RCC 7860 (cell line): ENCODE measurements around the gene TSPAN18.

ENCODE experiments used
- DNase-seq: peaks from one replicate; pipeline ENCODE4 v3.0.0-alpha.2; 2015; ENCODE audit warnings: low spot score
- FAIRE-seq: peaks from 2 replicates; lab custom pipeline; 2012; peaks lifted over from hg19 to GRCh38; lab: Jason Lieb, UNC

The TSPAN18 gene, protein sequence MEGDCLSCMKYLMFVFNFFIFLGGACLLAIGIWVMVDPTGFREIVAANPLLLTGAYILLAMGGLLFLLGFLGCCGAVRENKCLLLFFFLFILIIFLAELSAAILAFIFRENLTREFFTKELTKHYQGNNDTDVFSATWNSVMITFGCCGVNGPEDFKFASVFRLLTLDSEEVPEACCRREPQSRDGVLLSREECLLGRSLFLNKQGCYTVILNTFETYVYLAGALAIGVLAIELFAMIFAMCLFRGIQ

DNA sequence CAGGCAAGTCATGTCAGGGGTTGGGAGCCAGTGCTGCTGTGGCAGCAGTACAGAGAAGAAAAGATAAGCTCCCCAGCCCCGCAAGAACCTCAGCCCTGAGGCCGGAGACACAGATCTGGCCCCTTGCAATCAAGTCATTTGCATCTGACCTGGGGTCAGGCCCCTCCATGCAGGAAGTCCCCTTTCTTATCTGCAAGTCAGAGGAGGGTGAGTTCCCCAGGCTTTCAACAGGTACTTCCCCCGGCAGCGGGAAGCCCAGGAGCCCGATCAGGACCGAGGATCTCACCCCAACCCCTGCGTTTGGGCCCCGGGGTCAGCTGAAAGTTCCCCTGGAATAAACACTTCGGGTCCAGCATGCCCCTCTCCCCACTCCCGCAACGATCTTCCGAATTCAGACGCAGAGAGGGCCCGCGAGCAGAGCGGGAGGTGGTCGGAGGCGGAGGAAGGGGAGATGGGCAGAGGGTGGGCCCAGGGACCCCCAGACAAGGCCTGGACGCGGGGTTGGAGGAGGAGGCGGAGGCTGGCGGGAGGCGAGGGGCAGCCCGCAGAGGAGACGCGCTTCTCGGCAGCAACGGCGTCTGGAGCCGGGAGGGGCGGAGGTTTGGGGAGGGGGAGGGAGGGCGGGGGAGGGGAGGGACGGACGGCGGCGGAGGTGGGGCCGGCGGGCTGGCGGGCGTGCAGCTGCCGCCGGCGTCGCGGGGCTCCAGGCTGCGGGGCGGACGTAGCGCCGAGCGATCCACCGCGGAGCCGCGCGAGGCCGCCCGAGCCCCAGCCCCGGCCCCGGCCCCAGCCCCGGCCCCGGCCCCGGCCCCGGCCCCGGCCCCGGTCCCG is at the start of gene TSPAN18:
TSPAN18 (plus strand) TSS at position 680 of the 831 bp plus-strand sequence. CDS start 179,455 bp downstream, outside the sequence.
- DNase-seq = no peak
- FAIRE-seq = no peak

DNA sequence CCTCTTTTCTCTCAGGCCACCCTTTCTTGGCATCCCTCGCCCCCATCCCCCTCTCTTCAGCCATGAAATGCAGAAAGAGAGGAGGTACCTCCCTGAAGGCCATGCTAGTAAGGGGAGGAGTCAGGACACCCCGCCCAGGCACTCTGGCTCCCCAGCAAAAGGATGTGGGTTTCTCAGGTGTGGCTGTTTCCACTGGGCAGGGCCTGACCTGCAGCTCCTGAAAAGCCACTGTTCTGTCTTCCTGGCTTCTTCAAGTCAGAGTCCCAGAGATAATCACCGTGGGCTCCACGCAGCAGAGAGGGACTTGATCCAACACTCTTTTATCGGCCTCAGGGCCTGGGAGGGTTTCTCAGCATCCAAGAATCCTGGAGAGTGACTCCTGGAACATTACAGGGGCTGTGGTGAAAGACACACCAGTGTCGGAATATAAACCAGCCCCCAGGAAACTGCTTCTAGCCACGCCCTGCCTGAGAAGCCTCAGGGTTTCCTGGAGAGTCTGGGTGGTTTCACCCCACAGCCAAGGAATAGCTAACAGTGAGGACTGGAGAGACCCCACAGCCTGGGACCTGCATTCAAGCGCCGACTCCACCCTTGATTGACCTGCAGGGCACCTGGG is 45.7 kb upstream of the TSPAN18 start:
- FAIRE-seq = no peak
- no peak for DNase-seq

DNA sequence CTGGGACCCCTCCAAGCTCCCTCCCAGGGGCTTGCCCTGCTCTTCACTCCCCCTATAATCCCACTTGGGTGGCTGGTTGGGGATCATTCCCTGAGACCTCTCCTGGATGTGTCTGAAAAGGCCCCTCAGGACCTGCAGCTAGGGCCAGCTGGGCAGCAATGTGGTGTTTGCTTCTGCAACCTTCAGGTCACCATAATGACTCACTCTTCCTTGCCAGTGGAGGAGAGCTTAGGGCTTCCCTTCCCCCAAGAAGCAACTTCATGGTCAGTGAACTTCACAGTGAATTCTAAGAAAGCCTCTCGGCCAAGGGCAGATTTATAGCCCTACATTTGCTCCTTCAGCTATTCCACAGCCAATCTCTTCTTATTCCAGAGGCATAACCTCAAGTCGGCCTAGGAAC is 45.1 kb upstream of the TSPAN18 start:
- FAIRE-seq = no peak
- DNase-seq = no peak

DNA sequence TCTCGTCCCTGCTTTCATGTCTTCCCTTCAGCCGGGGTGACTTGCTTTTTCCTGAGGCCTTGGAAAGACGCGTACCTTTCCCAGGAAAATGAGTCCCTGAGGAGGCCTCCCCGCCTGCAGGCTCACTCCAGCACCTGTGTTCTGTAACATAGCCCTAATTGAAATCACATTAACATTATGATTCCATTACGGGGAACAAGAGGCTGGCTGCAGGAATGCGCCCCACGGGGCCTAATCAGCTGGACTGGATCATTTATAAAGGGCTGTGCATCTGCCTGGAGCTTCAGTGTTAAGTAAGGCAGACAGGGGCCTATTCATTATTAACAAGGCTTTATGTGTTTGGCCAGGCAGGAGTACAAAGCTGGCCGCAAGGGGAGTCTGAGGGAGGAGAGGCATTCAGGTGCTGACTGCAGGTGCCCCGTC is 41.9 kb upstream of the TSPAN18 start:
- DNase-seq (no peak), FAIRE-seq (no peak)

DNA sequence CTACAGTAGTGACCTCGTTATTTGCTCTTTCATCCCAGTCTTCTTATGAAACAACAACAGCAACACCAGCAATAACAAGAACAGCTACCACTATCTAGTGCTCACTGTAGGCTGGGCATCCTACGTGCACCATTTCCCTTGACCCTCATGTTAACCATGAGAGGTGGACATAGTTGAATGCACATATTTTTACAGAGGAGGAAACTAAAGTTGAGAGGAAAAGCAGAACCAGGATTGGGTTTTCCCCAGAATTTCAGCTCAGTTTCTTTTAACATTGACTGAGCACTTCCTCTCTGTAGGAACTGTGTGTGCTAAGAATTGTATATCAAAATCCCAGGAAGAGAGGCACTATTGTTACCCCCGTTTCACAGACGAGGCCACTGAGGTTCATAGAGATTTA is 39.4 kb upstream of the TSPAN18 start:
- DNase-seq = no peak
- FAIRE-seq = no peak

DNA sequence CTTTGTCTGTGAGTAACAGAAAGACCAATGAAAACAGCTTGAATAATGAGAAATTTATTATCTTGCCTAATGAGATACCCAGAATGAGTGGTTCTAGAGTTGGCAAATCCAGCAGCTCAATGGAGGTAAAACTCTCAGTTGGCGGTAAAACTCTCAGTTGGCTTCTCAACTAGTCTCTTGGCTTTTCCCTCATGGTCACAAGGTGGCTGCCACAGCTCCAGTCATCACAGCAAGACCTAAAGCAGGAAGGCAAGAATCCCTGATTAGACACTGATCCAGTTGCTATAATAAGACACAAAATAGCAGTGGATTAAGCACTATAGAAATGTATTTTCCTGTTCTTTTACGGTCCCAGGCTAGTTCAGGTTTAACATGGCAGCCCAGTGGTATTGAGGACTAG is 37.5 kb upstream of the TSPAN18 start:
- FAIRE-seq (no peak), DNase-seq (no peak)

DNA sequence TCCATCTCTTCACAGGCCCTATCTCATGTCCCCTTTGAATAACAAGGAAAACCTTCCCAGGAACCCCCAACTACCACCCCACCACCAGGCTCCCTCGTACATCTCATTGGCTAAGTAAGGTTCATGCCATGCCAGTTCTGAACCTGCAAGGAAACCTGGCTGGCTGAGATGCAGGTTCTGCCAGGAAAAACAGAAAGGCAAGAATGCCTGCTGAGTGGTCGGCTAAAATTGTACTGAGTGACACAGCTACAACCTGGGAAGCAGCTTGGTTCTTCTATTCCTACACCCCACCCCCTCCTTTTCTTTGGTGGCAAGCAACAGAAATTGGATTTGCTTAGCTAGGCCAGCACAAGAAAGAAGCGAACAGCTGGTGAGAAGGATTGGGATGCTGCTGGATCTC is 36.1 kb upstream of the TSPAN18 start:
- DNase-seq (no peak), FAIRE-seq (no peak)

DNA sequence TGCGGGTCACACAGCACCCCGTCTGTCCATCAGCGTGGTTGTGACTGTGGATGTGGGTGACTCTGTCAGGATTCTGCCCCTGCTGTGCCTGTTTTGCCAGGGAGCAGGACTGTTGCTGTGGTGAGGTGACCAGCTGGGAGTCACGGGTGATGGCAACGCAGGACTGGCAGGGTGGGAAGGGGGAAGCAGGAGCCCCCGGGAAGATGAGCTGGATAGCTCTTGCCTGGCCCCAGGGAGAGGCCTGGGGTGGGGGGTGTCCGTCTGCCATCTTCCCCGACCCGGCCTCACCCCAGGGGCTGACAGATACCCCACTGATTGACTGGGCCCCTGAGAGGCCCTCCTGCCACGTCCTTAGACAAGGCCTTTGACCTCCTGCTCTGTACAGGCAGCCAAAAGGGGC is 34.3 kb upstream of the TSPAN18 start:
- DNase-seq = no peak
- FAIRE-seq = no peak

DNA sequence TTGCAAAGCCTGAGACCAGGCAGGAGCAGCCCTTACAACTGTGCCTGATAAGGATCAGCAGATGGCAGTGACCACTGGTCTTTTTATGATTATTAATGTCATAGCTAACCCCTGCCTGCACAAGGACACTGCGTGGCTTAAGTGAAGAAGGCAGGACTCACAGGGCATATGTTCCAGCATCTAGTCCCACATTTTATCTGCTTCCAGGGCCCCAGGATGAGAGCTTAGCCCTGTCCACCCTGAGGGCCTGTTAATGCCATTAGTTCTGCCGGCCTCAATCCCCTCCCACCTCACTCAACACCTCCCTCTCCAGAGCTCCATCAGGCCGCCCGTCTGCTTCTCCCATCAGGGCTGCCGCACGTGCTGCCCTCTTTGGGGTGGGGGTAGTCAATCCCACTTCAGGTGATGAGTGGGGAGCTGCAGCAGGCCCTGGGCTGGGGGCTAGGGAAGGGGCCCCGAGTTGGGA is 33.1 kb upstream of the TSPAN18 start:
- DNase-seq (no peak), FAIRE-seq (no peak)

DNA sequence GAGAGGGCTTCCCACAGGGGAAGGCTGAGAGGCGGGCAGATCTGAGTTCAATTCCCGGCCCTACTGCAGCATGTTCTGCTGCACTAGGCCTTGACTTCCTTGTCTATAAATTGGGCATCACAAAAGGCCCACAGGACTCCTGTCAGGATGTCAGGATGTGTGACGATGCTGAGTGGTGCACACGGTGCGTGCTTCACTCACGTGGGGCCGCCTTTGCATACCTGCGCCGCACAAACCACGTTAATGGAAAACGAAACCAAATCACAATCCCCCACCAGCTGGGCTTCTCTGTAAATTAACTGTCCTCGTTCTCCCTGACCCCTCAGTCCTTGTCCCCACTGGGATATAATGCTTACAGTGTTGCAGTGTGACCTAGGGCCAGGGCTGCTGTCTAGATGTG is 32.3 kb upstream of the TSPAN18 start:
- FAIRE-seq = no peak
- DNase-seq = no peak

DNA sequence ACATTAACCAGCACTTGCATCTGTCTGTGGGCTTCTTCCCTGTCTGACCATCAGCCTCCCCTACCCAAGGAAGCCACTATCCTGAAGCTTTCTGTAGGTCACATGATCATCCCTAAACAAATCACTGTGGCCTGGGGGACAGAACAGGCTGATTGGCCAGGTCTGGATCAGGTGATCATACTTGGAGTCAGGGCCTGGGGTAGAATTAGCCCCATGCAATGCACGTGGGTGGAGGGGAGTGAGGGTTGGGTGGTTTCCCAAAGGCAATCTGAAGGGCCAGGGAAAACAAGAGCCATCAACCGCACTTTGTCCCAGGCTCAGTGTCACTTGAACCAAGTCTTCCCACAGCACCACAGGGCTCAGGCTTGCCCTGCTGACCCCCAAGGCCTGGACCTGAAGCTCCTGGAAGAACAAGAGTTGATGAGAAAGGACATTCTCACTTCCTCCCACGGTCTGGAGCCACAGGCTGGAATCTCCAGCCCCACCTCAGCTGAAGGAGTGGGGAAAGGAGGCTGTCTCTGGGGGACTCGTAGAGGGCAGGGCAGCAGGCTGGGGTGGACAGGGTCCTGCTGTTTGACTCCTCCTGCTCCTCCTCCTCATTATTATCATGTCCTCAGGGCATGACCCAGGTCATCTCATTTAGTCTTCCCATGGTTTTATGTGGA is 31.5 kb upstream of the TSPAN18 start:
- no peak for DNase-seq

DNA sequence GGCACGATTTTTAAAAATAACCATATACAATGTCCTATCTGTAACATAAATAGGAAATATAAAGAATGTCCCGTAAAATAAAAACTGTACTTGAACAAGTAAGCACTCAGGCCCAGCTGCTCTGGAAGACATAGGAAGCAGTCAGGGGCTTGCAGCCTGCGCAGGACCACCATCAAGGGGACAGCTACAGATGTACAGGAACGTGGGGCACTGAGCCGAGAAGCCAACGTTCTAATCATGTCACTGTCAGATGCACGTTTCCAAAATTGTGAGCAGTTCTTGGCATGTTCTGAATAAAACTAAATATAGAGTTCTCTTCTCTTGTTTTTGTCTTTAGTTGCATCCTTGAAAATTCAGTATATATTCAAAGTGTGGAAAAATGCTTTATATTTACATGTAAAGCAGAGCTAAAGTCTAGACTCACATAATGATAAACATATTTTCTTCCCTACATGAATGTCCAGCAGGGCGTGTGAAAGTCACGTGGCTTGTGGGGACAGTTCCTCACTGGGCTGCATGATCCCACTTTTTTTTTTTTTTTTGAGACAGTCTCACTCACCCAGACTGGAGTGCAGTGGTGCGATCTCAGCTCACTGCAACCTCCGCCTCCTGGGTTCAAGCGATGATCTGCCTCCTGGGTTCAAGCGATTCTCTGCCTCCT is 28.4 kb upstream of the TSPAN18 start:
- FAIRE-seq (no peak), DNase-seq (no peak)

More for the DNA sequence above, 31.5 kb upstream of the TSPAN18 start:
- FAIRE-seq = no peak

DNA sequence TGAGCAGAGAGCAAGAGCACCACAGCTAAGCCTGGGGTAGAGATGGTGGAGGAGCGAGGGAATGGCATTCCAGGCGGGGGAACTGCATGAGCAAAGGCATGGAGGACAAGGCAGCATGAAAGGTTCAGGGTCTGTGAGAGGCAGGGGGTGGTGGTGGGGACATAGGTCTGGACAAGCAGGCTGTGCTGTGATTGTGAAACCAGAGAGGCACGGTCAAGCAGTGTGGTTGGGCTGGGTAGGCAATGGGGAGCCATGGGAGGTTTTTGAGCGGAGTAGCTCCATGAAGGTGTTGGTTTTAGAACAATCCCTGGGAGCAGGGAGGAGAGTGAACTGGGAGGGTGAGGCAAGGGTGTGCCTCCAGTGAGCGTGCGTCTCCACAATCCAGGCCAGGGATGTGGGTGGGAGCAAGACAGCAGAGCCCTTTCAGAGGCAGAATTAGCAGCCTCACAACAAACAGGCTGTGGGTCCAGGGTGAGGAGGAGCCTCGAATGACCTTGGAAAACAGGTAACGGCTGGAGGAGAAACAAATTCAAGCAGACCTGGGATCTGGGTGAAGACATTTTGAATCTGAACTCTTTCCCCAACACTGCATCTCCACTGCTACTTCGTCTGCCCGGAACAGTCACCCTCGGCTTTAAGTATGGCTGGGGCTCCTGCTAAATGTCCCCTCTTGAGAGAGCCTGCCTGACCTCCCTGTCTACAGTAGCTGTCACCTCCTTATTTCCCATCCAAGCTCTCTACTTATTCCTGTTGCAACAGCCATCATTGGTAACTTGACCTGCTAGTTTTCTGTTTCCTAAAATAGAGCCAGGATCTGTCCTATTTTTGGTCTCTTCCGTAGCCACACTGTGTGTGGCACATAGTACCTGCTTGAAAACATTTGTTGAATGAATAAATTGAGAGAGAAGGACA is 27.0 kb upstream of the TSPAN18 start:
- FAIRE-seq (no peak), DNase-seq (no peak)

DNA sequence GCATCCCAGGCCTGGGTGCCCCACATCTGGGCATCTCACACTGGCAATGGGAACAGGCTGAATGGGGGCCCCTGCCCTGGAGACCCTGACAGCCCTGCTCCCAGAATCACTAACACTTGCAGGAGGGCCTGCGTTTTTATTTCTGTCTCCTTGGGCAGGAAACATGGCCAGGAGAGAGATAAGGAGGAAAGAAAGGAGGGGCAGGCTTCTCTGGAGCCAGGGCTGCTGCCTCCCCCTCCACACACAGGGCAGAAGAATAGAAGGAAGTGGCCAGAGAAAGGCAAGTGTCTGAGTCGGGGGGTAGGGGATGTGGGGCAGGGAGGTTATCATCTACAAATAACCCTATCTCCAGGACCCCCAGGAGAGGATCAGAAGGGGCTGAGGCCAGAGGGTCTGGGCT is 25.5 kb upstream of the TSPAN18 start:
- FAIRE-seq (no peak), DNase-seq (no peak)

DNA sequence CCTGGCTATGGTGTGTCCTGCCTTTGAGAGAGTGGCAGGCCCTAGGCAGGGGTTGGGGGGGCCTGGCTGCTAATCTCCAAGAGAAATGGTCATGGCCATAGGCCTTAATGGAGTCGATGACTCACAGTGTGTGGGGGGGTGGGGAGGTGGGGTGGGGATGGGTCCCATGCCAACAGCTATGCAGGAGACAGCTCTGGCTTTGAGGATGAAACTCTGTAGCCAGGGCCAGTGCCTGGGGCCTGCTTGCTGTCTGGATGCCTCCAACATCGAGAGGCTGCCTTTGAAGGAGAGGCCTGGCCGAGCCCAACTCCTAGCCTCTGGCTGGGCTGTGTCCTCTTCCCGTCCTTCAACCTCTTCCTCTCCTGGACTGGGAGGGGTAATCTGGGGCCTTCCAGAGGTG is 23.9 kb upstream of the TSPAN18 start:
- FAIRE-seq = no peak

DNA sequence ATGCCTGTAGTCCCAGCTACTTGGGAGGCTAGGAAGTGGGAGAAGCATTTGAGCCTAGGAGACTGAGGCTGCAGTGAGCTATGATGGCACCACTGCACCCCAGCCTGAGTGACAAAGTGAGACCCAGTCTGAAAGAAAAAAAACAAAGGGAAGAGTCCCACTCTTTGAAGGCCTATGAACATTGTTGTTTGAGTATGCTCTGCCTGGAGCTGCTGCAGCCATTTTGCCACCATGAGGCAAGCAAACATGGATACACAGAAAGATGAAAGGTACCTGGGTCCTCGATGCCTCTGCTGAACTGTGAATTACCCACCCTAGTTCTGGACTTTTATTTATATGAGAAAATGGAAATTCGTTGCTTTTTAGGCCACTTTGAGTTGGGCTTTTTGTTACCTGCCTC is 19.7 kb upstream of the TSPAN18 start:
- FAIRE-seq = no peak

More for the DNA sequence above, 23.9 kb upstream of the TSPAN18 start:
- DNase-seq = no peak

DNA sequence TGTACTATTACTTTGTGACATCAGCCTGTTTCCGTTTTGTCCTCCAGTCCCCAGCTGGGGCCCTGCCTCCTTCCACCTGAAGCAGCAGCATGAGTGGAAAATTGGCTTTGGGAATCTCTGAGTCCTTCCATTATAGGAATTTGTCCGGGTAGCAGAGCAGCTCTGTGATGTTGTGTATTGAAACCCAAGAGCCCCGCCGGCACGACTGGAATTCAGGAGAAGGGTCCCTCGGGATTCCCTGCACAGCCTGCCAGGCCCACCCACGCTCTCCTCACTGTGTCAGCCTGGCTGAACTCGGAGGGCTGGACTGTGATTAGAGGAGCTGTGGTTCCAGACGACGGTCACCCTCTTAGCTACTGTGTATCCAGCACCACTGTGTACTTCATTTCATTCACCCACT is 18.8 kb upstream of the TSPAN18 start:
- FAIRE-seq (no peak), DNase-seq (no peak)

More for the DNA sequence above, 19.7 kb upstream of the TSPAN18 start:
- no peak for DNase-seq

DNA sequence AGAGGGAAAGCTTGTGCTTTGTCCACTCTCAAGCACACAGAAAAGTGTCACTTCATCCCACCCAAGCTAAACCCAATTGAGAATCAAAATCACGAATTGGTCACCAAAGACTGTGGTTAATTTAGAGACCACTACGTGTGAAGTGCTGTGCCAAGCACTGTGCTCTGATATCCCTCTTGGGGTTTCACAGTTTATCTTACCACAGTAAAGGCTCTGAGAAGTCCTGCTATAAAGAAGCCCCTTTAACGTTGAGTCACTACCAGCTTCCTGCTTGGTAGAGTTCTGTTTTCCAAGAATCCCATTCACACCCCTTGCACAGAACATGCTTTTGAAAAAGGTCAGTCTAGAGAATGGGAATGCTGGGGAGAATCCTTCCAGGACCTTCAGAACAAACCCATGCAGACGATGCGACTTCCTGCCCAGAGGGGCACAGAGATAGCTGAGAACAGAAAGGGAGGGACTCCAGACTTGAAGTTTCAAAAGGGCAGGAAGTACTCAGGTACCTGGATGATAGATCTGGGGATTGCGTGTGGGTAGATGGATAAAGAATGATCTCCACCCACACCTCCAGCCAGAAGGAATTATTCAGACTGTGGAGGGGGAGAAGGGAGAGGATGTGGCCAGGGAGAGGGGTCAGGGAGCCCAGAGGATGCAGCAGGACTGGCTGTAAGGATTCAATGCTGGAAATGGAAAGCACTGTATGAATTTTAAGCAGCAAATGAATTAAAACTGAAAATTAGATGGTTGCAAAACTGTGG is 18.1 kb upstream of the TSPAN18 start:
- FAIRE-seq (no peak), DNase-seq (no peak)

DNA sequence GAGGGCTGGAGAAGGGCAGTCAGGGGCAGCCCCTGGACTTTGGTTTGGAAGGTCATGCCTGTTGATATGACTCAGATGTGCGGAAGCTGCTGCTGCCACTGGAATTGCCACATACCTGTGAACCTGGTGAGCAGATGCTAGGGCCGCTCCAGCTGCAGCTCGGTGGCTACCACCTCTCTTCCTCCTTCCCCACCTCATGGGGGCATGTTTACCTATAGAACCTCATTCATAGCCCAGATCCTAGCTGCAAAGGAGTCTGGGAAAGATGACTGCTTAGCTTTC is 17.5 kb upstream of the TSPAN18 start:
- DNase-seq (peak; percentile 10), FAIRE-seq (no peak)
